B cell (primary cell): ENCODE data around the gene AHDC1.

Source experiments
- EZH2 ChIP-seq: IDR thresholded peaks from 2 replicates; pipeline ENCODE4 v1.6.1; 2012; ENCODE audit warnings: borderline replicate concordance, low read depth, mild to moderate bottlenecking, moderate library complexity, low read length; ENCODE audit not compliant: insufficient read depth, poor library complexity, severe bottlenecking
- TF ChIP-seq, protein P1 (sequence below): fragments of 200-600 bp; IDR thresholded peaks from one replicate; pipeline ENCODE4 v1.8.0; 2022; ENCODE audit warnings: antibody characterized with exemption, mild to moderate bottlenecking

DNA sequence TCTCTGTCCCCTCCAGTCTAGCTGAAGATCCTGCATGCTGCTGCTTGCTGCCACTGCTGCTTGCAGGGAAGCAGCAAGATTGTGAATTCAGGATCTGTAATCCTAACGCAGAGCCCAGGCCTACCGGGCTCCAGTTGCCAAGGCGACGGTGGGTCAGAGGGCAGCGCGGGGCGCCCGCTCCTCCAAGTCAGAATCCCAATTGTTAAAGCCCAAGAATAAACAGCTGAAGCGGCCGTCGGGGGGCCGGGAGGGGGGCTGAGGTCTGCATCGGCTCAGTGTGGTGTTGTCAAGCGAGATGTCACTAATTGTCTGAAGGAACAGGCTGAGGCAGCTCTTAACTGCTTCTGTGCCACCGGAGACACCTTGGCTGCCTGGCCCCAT, 36.8 kb downstream of the AHDC1 start:
- TF ChIP-seq, protein P1, sequence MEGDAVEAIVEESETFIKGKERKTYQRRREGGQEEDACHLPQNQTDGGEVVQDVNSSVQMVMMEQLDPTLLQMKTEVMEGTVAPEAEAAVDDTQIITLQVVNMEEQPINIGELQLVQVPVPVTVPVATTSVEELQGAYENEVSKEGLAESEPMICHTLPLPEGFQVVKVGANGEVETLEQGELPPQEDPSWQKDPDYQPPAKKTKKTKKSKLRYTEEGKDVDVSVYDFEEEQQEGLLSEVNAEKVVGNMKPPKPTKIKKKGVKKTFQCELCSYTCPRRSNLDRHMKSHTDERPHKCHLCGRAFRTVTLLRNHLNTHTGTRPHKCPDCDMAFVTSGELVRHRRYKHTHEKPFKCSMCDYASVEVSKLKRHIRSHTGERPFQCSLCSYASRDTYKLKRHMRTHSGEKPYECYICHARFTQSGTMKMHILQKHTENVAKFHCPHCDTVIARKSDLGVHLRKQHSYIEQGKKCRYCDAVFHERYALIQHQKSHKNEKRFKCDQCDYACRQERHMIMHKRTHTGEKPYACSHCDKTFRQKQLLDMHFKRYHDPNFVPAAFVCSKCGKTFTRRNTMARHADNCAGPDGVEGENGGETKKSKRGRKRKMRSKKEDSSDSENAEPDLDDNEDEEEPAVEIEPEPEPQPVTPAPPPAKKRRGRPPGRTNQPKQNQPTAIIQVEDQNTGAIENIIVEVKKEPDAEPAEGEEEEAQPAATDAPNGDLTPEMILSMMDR: no peak
- TF ChIP-seq EZH2: no peak
